Activated gamma-delta T cell treated with Interleukin-2 at 50 U/mL for 16 hours (primary cell): ENCODE measurements around the gene CATSPERZ.
"Not testable (repeated sequence)": the region's sequence is repeated elsewhere in the genome, so short reads cannot be mapped to it uniquely, and the experiment has no call there.

ENCODE experiments used
- DNase-seq: peaks from one replicate; pipeline ENCODE4 v3.0.0-alpha.2; 2020

CATSPERZ gene

DNA sequence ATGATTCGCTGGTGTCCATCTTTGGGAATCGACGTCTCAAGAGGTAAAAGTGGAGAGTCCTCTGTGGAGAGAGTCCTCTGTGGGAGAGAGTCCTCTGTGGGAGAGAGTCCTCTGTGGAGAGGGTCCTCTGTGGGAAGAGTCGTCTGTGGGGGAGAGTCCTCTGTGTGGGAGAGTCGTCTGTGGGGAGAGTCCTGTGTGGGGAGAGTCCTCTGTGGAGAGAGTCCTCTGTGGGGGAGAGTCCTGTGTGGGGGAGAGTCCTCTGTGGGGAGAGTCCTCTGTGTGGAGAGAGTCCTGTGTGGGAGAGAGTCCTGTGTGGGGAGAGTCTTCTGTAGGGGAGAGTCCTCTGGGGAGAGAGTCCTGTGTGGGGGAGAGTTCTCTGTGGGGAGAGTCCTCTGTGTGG lies 20.9 kb downstream of the CATSPERZ start:
- no peak for DNase-seq

DNA sequence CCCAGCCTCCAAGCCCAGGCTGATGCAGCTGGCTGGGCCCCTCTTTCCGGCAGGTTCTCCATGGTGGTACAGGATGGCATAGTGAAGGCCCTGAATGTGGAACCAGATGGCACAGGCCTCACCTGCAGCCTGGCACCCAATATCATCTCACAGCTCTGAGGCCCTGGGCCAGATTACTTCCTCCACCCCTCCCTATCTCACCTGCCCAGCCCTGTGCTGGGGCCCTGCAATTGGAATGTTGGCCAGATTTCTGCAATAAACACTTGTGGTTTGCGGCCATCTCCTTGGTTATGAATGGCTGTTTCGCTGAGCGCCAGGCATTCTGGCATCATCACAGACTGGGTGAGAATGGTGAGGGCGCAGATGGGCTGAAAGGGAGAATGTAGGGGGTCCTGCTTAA lies 21.4 kb downstream of the CATSPERZ start:
- no peak for DNase-seq

DNA sequence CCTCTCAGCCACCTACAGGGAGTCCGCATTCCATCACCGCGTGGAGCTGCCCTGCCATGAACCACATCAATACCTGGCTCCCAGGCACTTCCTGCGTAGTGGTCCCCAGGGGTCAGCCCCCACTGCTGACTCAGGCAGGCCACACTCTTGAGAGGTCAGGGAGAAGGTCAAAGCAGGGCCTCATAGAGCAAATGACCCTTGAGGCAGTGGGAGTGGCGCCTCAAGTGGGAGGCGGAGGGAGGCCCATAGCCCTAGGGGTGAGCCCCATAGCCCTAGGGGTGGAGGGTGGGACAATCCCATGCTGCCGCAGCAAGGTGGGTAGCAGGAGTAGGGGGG lies 22.7 kb downstream of the CATSPERZ start:
- DNase-seq: no peak

DNA sequence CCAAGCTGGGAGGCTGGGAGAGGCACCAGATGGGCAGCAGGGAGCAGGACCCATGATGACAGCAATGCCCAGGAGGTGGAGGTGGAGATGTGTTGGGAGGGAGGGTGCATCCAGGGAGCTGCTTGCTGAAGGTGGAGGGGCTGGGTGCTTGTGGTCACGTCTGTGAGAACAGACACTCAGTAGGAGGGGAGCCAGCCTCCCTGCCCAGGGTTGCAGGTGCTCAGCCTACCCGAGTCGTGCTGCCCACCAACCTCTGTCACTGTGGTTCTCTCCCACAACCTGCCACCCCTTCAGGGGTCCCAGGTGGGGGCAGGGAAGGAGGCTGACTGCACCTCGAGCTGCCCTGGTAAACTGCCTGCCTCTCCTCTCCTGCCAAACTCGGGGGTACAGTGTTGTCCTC lies 23.2 kb downstream of the CATSPERZ start:
- DNase-seq: no peak

GRCh38 chr11:64323984-64324383 lies 23.8 kb downstream of the CATSPERZ start:
- DNase-seq: not testable (repeated sequence)

DNA sequence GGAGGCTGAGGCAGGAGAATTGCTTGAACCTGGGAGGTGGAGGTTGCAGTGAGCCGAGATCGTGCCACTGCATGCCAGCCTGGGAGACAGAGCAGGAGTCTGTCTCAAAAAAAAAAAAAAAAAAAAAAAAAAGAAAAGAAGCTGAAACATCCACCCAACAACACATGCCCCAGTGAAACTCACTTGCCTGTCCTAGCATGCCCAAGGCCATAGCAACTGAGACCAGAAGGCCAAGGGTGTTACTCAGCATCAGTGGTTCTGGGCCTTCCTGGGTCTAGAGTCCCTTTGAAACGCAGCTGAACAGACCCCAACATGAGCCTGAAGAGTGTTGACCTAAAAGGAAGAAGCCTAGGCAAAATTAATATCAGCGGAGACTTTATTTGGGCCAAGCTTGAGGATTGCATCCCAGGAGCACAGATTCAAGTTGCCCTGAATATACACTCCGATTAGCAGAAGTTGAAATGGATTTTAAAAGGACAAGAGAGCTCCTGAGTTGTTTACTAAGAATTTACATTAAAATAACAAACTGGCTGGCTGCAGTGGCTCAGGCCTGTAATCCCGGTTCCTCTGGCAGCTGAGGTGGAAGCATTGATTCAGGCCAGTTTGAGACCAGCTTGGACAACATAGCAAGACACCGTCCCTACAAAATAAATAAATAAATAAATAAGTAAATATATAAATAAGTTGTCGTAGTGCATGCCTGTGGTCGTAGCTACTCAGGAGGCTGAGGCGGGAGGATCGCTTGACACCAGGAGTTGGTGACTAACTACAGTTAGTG lies 24.7 kb downstream of the CATSPERZ start:
- DNase-seq: no peak

DNA sequence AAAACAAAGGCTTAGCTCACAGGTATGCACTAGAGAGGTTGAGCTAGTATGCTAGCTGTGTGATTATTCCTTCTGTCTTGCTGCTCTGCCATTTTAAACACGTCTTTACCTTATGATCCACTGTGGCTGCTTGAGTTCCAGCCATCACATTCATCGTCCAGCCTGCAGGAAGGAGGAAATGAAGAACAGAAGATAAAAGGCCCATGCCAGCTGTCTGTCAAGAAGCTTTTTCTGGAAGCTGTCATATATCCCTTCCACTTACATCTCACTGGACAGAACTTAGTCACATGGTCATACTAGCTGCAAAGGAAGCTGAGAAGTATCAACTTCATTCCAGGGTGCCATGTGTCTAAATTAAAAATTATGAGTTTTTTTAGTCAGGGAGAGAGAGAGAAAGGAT lies 27.2 kb downstream of the CATSPERZ start:
- no peak for DNase-seq

- no peak for DNase-seq
These were observed 27.8 kb downstream of the CATSPERZ start for GRCh38 chr11:64327993-64328392.

GRCh38 chr11:64330888-64331287 lies 30.7 kb downstream of the CATSPERZ start:
- DNase-seq: no peak

- DNase-seq: peak; percentile 72
These were observed 31.6 kb downstream of the CATSPERZ start for GRCh38 chr11:64331569-64332371.

DNA sequence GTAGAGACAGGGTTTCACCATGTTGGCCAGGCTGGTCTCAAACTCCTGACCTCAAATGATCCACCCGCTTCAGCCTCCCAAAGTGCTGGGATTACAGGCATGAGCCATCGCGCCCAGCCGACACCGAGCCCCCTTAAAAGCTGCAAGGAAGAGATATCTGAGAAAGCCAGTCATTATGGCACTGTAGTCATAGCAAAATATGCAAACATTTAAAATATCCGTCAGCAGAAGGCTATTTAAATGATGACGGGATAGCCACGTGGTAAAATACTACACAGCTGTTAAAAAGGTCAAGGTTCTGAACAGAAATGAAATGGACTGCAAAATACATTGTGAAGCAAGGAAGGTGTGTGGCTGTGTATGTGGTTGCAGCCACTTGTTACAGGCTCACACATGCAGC lies 33.4 kb downstream of the CATSPERZ start:
- DNase-seq: no peak

GRCh38 chr11:64334764-64335735 lies 34.9 kb downstream of the CATSPERZ start:
- DNase-seq: no peak

GRCh38 chr11:64337538-64338249 lies 37.5 kb downstream of the CATSPERZ start:
- no peak for DNase-seq

DNA sequence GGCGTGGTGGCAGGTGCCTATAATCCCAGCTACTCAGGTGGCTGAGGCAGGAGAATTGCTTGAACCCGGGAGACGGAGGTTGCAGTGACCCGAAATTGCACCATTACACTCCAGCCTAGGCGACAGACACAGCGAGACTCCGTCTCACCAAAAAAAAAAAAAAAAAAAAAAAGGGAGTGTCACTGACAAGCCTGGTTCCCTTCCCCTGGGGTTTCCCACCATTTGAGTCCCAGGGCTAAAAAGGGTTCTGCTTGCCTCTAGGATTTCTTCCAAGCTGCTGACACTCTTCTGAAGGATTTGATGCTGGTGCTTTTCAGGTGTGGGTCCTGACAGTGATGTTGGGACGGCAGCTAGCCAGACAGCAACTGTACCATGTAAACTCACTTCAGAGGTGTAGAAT lies 38.6 kb downstream of the CATSPERZ start:
- no peak for DNase-seq

DNA sequence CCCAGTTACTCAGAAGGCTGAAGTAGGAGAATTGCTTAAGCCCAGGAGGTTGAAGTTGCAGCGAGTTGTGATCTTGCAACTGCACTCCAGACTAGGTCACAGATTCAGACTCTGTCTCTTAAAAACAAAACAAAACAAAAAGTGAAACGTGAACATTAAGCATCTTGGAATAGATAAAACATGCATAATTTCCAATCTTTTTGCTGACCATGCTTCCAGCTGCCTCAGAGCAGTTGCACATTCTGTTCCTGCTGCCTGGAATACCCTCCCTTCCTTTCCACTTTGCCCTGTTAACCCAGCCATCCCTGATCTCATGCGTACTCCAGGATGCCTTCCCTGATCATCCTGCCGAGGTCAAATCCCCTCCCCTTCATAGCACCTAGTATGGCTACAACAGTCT lies 39.1 kb downstream of the CATSPERZ start:
- DNase-seq: no peak

- DNase-seq: peak; percentile 90
These were observed 39.7 kb downstream of the CATSPERZ start, which contains the start of gene CCDC88B for GRCh38 chr11:64339754-64340408. CCDC88B (plus strand) TSS chr11:64340204; CDS start chr11:64340267, 63 bp downstream.

- DNase-seq: peak; percentile 79
These were observed 40.6 kb downstream of the CATSPERZ start for GRCh38 chr11:64340671-64341335.

- no peak for DNase-seq
These were observed 41.3 kb downstream of the CATSPERZ start for GRCh38 chr11:64341429-64341828.

- DNase-seq: peak; percentile 83
These were observed 42.0 kb downstream of the CATSPERZ start for GRCh38 chr11:64341851-64342791.
